Right renal cortex interstitium (tissue), 3 donors: ENCODE data around the gene ZNF444. TPM values are rescaled to one million over a fixed set of nuclear protein-coding genes. Genes with fewer than 3 reads are reported as not detected.
A peak's percentile ranks its signal among the peaks of the same experiment; 100 is the strongest.
"Not testable (repeated sequence)": the region's sequence is repeated elsewhere in the genome, so short reads cannot be mapped to it uniquely, and the experiment has no call there.

Experiments
- DNase-seq, 3 donors: peaks; one replicate each; pipeline ENCODE4 v3.0.0-alpha.2; 2013; ENCODE audit warnings: low read depth in 3 of 3, low spot score in 2 of 3
- polyA plus RNA-seq, 3 donors: library from polyadenylated mRNA; unstranded; fragments of 120-200 nt; gene quantifications; one replicate each; pipeline ENCODE4 v1.2.1, GENCODE V29; 2013; ENCODE audit not compliant: insufficient read length in 3 of 3

Gene ZNF444
- polyA plus RNA-seq: 10 to 100 TPM; 19.6 to 23.6 (median 22.3) TPM

DNA sequence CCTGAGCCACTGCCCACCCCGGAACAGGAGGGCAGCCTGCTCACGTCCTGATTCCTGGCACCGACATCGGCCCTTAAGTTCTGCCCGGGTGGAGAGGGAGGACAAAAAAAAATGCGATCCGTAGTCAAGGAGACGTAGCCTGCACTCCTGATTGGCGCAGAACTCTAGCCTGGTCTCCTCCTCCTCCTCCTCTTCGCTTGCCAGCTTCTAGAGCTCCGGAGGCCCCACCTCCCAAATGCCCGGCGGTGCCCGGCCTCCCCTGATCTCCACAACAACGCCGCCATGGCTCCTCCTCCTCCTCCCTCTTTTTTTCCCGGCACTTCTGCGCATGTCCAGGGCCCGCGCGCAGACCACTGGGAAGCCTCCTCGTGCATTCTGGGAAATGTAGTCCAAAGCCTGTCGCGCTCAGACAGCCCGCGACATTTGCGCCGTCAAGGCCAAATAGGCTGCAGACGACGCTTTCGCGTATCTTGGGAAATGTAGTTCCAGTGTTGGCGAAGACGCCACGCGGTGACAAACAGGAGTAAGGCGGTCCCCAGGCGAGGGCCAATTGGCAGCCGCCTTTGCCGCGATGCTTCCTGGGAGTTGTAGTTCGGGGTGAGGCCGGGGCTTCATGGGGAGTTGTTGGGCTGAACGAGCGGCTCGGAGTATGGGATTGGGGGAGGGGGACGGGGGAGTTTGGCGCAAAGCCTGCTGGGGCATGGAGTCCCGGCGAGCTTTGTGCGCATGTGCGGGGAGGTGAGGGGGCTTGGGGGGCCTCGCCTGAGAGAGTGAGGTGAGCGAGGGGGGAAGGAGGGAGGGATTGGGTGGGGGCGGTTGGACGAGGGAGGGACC lies at the start of gene ZNF444:
Gene ZNF444, plus strand, starts transcription at position 705 of the 834 bp plus-strand sequence. CDS start 5,625 bp downstream, outside the sequence.
- peak; percentile 98 to 99 (median 98) for DNase-seq

GRCh38 chr19:56091751-56092546 lies 49.1 kb upstream of the ZNF444 start:
- no peak for DNase-seq

DNA sequence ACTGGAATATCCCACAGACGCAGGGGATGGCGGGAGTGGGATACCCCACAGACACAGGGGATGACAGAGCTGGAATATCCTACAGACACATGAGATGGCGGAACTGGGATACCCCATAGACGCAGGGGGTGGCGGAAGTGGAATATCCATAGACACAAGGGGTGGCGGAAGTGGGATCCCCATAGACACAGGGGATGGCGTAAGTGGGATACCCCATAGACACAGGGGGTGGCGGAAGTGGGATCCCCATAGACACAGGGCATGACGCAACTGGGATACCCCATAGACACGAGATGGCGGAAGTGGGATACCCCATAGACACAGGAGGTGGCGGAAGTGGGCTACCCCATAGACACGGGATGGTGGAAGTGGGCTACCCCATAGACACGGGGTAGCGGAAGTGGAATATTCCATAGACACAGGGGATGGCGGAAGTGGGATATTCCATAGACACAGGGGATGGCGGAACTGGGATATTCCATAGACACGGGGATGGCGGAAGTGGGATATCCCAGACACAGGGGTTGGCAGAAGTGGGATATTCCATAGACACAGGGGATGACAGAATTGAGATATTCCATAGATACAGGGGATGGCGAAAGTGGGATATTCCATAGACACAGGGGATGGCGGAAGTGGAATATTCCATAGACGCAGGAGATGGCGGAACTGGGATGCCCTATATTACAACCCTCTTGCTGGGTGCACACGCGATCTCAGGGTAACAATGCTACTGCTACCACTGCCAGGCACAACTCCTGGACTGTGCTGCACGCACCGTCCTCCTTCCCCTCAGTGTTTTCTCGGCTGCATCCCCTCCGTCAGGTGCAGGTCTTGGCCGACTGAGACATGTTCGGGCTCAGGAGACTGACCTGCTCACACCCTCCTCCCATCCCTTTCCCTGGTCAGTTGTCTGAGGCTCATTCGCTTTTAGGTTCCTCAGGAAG lies 48.1 kb upstream of the ZNF444 start:
- no peak for DNase-seq

DNA sequence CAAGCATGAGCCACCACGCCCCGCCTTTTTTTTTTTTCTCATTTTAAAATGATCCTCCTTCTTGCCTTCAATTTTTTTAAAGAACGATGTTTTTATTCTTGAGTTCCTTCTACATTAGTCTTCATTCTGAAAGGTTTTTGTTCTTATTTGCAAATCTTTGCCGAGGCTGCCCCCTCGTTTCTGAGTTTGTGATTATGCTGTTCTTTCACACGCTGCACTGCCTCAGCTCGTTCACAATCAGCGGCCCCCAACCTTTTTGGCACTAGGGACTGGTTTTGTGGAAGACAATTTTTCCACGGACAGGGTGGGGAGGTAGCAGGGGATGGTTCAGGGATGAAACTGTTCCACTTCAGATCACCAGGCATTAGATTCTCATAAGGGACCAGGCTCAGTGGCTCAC lies 46.6 kb upstream of the ZNF444 start:
- DNase-seq: no peak

GRCh38 chr19:56096665-56097064 lies 44.4 kb upstream of the ZNF444 start:
- DNase-seq: no peak

DNA sequence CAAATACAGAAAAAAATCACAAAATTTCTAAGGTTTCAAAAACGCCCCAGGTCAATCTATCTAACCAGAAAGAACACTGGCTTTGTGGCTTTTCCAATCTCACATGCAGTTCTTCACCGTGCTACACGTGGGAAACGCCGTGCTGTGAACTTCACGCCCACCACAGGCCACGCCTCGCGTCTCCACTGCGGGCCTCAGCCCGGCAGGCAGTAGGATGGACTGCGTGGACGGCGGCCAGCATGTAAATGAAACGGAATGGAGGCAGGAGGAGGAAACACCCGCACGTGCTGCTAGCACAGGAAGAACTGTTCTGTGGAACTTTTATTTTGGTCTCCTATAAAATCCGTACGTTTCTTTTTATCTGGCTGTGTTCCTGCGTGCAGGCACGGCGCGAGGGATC lies 43.8 kb upstream of the ZNF444 start:
- no peak for DNase-seq

DNA sequence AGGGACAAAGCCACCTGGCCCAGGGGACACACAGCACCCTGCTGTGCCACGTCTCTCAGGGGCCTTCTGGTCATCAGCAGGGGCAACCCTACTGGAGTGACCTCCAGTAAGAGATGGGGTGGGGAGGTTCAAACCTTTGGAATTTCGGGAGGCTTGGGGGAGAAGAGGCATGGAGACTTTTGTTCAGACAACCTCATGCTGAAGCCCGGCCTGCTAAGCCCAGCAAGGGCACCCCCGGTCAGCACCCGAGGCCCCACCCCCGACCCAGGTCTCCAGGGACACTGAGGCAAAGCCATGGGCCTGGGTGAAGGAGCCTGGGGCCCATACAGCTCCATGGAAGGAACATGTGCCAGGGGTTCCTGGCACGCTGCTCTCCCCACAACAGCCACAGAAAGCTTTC lies 43.3 kb upstream of the ZNF444 start:
- no peak for DNase-seq

DNA sequence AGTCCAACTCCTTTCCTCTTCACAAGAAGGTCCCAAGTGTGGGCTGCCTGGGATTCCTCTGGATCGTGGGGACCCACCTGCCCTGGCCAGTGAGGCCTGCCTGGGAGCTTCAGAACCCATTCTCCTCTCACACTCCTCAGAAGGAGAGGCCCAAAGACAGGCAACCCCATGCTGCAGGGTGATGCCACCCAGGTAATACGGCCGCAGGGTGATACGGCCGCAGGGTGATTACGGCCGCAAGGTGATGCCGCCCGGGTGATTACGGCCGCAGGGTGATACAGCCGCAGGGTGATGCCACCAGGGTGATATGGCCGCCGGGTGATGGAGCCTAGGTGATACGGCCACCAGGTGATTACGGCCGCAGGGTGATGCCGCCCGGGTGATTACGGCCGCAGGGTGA lies 42.9 kb upstream of the ZNF444 start:
- not testable (repeated sequence) for DNase-seq

DNA sequence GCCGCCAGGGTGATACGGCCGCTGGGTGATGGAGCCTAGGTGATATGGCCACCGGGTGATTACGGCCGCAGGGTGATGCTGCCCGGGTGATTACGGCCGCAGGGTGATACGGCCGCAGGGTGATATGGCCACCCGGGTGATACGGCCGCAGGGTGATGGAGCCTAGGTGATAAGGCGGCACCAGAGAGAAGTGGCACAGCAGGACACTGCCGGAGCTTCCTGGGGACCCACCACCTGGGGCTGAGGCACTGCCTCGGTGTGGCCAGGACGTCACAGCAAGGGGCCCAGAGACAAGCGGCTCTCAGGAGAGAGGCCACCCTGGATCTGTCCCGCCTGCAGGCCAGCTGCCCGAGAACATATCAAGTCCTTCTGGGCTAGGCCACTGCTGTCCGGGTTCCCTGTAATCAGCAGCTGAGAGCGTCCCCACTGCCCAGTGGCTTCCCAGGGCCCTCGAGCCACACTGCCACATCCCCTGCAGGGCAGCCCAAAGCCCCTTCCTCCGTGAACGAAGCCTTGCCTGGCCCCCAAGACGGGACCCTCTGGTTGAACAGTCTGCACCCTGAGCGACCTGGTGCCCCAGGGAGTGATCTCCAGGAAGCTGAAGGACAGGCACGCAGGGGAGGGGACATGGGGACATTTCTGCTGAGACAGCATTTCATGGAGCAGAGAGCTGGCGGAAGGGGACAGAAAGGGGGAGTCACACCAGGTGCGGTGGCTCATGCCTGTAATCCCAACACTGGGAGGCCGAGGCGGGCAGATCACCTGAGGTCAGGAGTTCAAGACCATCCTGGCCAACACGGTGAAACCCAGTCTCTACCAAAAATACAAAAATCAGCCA lies 42.1 kb upstream of the ZNF444 start:
- DNase-seq: no peak

DNA sequence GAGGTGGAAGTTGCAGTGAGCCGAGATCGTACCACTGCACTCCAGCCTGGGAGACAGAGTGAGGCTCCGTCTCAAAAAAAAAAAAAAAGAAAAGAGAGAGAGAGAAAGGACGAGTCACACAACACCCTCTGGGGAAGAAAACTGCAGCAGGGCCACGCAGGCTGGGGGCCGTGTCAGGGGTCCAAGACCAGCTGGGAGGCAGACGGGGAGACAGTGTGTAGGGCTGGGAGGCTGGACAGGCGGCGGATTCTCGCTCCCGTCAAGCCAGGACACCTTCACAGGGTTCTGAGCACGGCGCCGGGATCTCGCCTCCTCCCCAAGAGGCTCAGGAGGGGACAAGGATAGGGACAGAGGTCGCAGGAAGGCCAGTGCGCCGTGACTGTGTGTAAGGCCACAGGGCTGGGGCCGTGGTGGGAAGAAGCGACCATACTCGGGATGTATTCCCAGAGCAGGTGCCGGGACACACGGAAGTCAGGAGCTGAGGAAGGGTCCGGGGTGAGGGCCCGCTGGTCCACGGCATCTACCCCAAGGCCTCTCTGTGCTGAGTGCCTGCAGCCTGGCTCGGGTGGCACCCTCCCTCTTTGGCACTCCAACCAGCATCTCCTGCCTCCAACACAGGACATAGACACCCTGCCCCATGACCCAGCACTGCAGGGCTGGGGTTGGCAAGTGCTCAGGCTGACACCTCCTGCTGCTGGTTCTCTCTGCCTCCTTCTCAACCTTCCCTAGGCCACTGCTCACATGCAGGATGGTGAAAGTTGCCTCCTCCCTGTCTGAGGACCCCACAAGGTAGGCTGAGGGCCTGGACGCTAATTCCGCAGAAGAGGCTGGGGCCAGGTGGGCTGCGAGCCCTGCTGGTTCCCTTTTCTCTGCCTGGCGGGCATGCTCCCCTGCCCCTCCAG lies 41.2 kb upstream of the ZNF444 start:
- no peak for DNase-seq

GRCh38 chr19:56101095-56101494 lies 40.0 kb upstream of the ZNF444 start:
- DNase-seq: no peak

- DNase-seq: no peak
Measured at GRCh38 chr19:56101746-56102535, 39.1 kb upstream of the ZNF444 start.

DNA sequence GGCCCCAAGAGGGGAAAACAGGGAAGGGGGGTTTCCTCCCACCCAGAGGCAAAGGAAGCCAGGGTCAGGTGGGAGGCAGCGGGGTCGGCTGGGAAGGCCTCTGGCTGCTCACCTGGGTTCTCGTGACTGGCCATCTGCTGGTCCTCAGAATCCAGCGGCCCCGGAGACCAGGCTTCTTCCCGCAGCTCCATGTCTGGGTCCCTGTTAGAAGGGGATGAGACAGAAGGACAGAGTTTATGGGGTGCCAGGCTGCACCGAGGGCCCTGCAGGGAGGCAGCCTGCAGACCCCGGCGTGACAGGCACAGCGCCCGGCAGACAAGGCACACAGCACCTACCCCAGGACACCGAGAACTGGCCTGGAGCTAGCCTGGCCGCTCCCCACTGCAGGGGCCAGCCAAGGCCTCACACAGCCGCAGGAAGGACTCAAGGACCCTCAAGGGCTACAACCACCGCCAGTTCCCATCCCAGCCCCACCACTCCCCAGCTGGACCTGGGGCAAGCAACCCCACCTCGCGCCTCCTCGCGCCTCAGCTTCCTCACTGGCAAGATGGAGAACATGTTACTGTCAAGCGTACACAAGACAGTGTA lies 38.0 kb upstream of the ZNF444 start:
- no peak for DNase-seq

GRCh38 chr19:56104423-56104822 lies 36.7 kb upstream of the ZNF444 start:
- no peak for DNase-seq

DNA sequence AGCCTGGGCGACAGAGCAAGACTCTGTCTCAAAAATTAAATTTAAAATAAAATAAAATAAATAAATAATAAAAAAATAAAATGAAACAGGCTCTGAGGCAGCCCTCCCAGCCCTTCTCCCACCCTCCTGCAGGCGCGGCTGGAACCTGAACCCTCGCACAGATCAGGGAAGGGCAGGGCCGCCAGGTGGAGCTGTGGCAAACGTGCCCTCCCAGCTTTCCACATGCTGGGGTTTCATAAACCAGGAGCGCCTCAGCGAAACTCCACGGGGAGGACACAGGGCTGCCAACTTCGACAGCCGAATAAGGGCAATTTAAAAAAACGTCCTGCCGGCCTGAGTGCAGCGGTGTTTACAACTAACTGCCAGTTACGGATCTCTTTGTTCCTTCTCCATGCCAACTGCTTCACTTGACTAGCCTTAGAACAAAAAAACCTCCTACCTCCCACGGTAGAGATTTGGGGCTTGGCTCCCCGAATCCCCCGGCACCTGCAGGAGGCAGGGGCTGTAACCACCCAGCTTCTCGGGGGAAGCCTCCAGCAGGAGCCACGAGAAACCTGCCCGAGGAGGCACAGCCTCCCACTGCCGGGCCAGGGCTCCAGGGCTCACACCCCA lies 35.9 kb upstream of the ZNF444 start:
- DNase-seq: no peak

DNA sequence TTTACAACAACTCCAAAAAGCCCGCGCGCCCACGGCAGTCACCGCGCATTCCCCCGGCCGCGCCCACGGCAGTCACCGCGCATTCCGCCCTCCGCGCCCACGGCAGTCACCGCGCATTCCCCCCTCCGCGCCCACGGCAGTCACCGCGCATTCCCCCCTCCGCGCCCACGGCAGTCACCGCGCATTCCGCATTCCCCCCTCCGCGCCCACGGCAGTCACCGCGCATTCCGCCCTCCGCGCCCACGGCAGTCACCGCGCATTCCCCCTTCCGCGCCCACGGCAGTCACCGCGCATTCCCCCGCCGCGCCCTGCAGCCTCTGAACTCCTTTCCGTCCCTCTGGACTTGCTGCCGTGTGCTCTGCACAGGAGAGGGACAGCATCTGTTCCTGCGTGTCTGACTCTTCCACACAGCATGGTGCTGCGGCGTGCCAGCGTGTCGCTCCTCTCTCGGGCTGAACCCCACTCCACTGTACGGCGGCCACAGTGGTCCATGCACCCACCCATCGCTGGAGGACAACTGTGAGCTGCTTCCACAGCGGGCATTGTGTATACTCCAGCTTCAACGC lies 35.2 kb upstream of the ZNF444 start:
- DNase-seq: not testable (repeated sequence)

- no peak for DNase-seq
Measured at GRCh38 chr19:56106397-56106849, 34.7 kb upstream of the ZNF444 start.
